HG03520 (cell line): ENCODE measurements around the gene DCDC1.
A peak's percentile ranks its signal among the peaks of the same experiment; 100 is the strongest.

ENCODE experiments used
- ATAC-seq: cut with Tn5 transposase; IDR thresholded peaks from one replicate; pipeline ENCODE4 v1.9.1; 2021; ENCODE audit warnings: mild to moderate bottlenecking, moderate library complexity; ENCODE audit not compliant: unreplicated experiment

The DCDC1 gene

GRCh38 chr11:31369348-31370329, at the start of gene DCDC1, which contains the start of gene DNAJC24:
Gene DCDC1, minus strand, starts transcription at chr11:31369739. Its CDS starts 41,459 bp downstream, at chr11:31328280.
Gene DNAJC24, plus strand, starts transcription at chr11:31369860. Its CDS starts 889 bp downstream, at chr11:31370749.
- peak; percentile 99 for ATAC-seq

DNA sequence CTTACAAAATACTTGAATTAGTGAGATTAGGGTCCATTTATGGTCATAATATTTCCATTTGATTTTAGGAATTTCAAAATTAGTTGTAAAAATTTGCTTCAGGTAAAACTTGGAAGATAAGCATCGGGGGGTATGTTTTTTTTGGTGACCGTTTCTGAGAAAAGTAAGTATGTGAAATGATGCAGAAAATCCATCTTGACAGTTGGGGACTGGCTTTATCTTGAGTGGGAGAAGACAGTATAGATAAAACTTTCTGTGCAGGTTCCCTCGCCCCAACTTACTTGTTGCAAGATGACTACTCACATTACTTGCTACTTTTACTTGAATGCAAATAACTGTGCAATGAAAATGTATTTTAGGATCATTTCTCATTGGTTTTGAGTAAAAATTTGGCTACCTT, 49.6 kb upstream of the DCDC1 start:
- no peak for ATAC-seq

GRCh38 chr11:31417816-31418215, 48.3 kb upstream of the DCDC1 start:
- no peak for ATAC-seq

DNA sequence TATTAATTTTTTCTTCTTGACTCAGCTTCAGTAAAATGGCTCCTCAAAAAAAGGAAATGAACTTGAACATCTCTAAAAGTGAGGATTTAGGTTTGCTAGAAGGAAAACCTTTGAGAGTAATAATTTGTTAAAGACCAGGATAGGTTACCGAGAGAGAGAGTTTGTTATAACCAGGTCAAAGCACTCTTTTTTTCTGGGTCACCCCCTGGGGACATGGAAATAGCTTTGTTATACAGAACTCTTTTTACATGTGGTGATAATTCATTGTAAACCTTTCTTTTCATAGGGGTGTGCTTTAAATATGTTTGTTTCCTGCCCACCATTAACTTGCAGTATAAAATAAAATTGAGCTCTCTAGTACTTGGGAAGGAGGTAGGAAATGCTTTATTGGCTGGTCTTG, 47.8 kb upstream of the DCDC1 start:
- ATAC-seq: no peak

DNA sequence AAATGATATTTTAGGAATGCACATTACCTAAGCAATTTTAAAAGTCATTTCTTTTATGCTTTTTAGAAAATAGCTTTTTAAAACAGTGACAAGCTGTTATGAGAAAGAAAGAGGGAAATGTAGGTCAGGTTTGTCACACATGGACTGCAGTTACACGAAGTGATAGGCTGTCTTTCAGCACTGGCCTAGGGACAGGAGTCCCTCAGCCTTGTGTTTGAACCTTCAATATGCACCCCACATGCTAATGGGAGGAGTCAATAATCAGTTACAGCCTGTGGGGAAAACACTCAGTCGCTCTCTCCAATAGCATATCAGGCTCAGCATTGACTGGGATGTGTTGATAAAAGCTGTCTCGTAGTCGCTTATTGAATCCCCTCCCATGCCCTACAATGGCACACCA, 45.9 kb upstream of the DCDC1 start:
- ATAC-seq: no peak

- ATAC-seq: no peak
Observed at GRCh38 chr11:31414338-31414737, 44.8 kb upstream of the DCDC1 start.

DNA sequence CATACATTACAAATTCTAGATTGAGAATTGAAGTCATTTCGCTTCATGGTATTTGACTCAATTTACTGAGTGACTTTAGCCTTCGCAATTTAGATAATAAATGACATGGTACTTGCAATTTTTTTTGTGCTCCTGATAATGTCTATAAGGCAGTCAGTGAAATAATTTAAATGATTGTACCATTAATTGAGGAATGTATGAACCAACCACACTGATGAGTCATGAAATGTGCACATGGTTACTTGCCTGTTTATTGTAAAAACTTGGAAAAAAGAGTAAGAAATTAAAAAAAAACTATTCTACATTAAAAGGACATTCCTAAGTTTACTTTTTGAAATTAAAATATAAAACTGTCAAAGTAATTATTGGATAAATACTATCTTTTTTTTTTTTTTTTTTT, 43.4 kb upstream of the DCDC1 start:
- ATAC-seq: no peak

DNA sequence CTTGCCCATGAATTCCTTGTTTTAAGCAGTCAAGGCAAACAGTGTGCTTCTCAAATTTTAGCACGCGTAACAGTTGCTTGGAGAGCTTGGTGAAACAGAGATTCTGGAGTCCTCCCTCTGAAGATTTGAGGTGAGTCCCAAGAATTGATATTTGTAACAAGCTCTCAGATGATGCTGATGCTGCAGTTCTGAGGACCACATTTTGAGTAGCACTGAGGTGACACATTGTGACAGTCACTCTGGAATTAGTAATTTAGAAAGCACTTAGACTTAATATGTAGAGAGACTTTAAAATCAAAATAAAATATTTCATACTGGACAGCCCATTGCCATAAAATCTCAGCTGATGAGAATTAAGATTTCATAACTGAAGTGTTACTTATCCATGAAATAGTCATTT, 38.7 kb upstream of the DCDC1 start:
- ATAC-seq: no peak

GRCh38 chr11:31404614-31405013, 35.1 kb upstream of the DCDC1 start:
- no peak for ATAC-seq

GRCh38 chr11:31397239-31397834, 27.8 kb upstream of the DCDC1 start:
- peak; percentile 46 for ATAC-seq

GRCh38 chr11:31387379-31387778, 17.8 kb upstream of the DCDC1 start:
- no peak for ATAC-seq

- no peak for ATAC-seq
Observed at GRCh38 chr11:31383116-31383515, 13.6 kb upstream of the DCDC1 start.

- ATAC-seq: no peak
Observed at GRCh38 chr11:31375879-31376278, 6.3 kb upstream of the DCDC1 start.

GRCh38 chr11:31366795-31367194, 2.7 kb downstream of the DCDC1 start:
- ATAC-seq: no peak

DNA sequence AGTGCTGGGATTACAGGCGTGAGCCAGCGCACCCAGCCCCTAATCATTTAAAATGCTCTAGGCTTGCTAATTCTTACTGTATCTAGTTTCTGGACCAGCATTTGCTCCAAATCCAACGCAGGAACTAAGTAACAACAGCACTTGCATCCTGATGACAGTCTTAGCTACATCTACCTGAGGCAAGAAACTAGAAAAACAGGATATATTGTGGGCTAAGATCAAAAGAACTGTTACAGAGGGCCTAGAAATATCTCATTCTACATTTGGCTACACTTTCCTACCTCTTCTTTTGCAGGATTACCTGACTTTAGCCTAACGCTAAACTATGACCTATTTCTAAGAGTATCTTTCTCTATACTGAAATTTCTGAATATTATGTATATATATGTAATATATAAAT, 7.8 kb downstream of the DCDC1 start:
- ATAC-seq: no peak

- no peak for ATAC-seq
Observed at GRCh38 chr11:31355817-31356216, 13.7 kb downstream of the DCDC1 start.

- ATAC-seq: no peak
Observed at GRCh38 chr11:31355131-31355530, 14.4 kb downstream of the DCDC1 start.

DNA sequence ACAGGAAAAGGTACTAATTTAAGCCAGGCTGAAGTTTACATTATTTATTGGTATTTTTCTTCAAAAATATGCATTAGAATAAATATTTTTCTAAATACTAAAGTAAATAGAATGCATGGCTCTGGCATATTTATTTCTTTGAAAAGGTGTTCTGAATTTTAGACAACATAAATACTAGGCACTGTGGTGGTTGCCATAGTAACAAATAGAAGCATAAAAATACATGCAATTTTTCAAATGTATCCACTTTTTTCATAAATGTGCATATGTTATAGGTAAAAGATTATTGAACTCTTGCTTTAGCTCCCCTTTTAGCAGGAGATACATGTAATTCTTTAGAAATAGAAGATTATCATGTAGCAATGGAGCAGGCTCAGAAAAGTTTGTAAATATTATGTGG, 18.4 kb downstream of the DCDC1 start:
- ATAC-seq: no peak

GRCh38 chr11:31340903-31341572, 28.5 kb downstream of the DCDC1 start:
- ATAC-seq: peak; percentile 55

GRCh38 chr11:31337806-31338205, 31.7 kb downstream of the DCDC1 start:
- ATAC-seq: no peak

GRCh38 chr11:31328697-31329096, 40.8 kb downstream of the DCDC1 start:
- no peak for ATAC-seq

GRCh38 chr11:31327417-31327816, 42.1 kb downstream of the DCDC1 start:
- ATAC-seq: no peak
